Esophagus muscularis mucosa (tissue), 4 donors: ENCODE data around the gene MRC1. TPM values are rescaled to one million over a fixed set of nuclear protein-coding genes. Genes with fewer than 3 reads are reported as not detected.
A peak's percentile ranks its signal among the peaks of the same experiment; 100 is the strongest.

Source experiments
- DNase-seq: peaks from one replicate; pipeline ENCODE4 v3.0.0-alpha.2; 2017; ENCODE audit errors: extremely low spot score
- H3K27ac ChIP-seq, 4 donors: fragments of 200-600 bp; sonication (generic); replicated peaks in 1 of 4; 1 replicate in 3 of 4; 2 replicates in 1 of 4; pipeline ENCODE4 v1.5.1; 2016 to 2019; ENCODE audit warnings: mild to moderate bottlenecking in 1 of 4
- H3K27me3 ChIP-seq, 4 donors: fragments of 200-600 bp; sonication (generic); one replicate each; pipeline versions ENCODE4 v1.5.1 to v1.6.0; 2016 to 2019
- H3K36me3 ChIP-seq, 4 donors: fragments of 200-600 bp; sonication (generic); one replicate each; pipeline ENCODE4 v1.5.1; 2016 to 2019
- H3K4me1 ChIP-seq, 4 donors: fragments of 200-600 bp; sonication (generic); one replicate each; pipeline ENCODE4 v1.5.1; 2016 to 2019
- H3K4me3 ChIP-seq, 4 donors: fragments of 200-600 bp; sonication (generic); 1 replicate in 2 of 4; 2 replicates in 2 of 4; pipeline ENCODE4 v1.5.1; 2016 to 2019; ENCODE audit warnings: mild to moderate bottlenecking in 4 of 4, moderate library complexity in 1 of 4
- H3K9me3 ChIP-seq, 4 donors: fragments of 200-600 bp; sonication (generic); 1 replicate in 3 of 4; 2 replicates in 1 of 4; pipeline ENCODE4 v1.5.1; 2016 to 2019
- CTCF ChIP-seq, 3 experiments: fragments of 200-600 bp in 2 of 3; fragments of 450-650 bp in 1 of 3; sonication (generic) in 2 of 3; IDR thresholded peaks; one replicate each; pipeline ENCODE4 v1.5.1; 2017 to 2019; ENCODE audit warnings: antibody characterized with exemption in 3 of 3, mild to moderate bottlenecking in 2 of 3, moderate library complexity in 1 of 3
- EP300 ChIP-seq: sonication (generic); formaldehyde crosslinking; IDR thresholded peaks from one replicate; pipeline ENCODE4 v1.6.1; 2017; ENCODE audit warnings: antibody characterized with exemption
- POLR2A ChIP-seq: fragments of 450-650 bp; IDR thresholded peaks from one replicate; pipeline ENCODE4 v1.6.1; 2017; ENCODE audit warnings: antibody characterized with exemption, moderate library complexity, mild to moderate bottlenecking, low read depth
- POLR2AphosphoS5 ChIP-seq, 2 donors: sonication (generic); formaldehyde crosslinking; IDR thresholded peaks; one replicate each; pipeline ENCODE4 v1.6.1; 2017; ENCODE audit warnings: antibody characterized with exemption in 2 of 2
- WGBS: methylation state at CpG from one replicate; pipeline ENCODE4 v1.1.5; 2018; 5-methylcytosine and 5-hydroxymethylcytosine counted together
- intact Hi-C: fragments of 100-400 bp; cut with DNase I; formaldehyde crosslinking; loops from one replicate; pipeline ENCODE4 v1.15.1; 2023
- total RNA-seq, 4 donors: library from RNA; depleted of rRNA; stranded (reverse); fragments of >200 nt; gene quantifications; one replicate each; pipeline versions ENCODE4 v1.1.0 to v1.2.1, GENCODE V29; 2016

The MRC1 gene
- total RNA-seq, result 10 to 100 TPM; 21.9 to 69.6 (median 39.7) TPM

GRCh38 chr10:17808971-17809841 is at the start of gene MRC1:
Gene MRC1 (plus strand): TSS chr10:17809348. CDS start chr10:17809466, 118 bp downstream.
- WGBS, result 71% methylated on average over 22 of the region's 23 CpGs
- intact Hi-C loops, result no loop called here
- DNase-seq, result no peak
- Histone ChIP-seq H3K4me3 (peak within 1 kb of the TSS; percentile 29 to 45 (median 33)), H3K27ac (peak within 1 kb of the TSS in 2 of 4 donors; percentile 20 to 23), H3K27me3 (no peaks in the 10 kb centered on the region), H3K4me1 (no peaks in the 10 kb centered on the region), H3K9me3 (peaks cover 0 to 4% (median 2%) of the 10 kb centered on the region in 4 donors), H3K36me3 (no peaks in the 10 kb centered on the region)
- TF ChIP-seq POLR2A, result no peak
- TF ChIP-seq EP300, result no peak
- TF ChIP-seq CTCF (IDR thresholded peaks at IDR 0.05), result no peak
- TF ChIP-seq POLR2AphosphoS5 (IDR thresholded peaks at IDR 0.05), result peak in 1 of 2 donors; percentile 39

- TF ChIP-seq POLR2A (no peak), POLR2AphosphoS5 (IDR thresholded peaks at IDR 0.05) (no peak), CTCF (IDR thresholded peaks at IDR 0.05) (no peak), EP300 (no peak)
- no peaks in the 10 kb centered on the region for H3K9me3 ChIP-seq
- intact Hi-C loops, result no loop called here
- no peak overlapping the region for H3K27ac ChIP-seq
- H3K4me3 ChIP-seq, result no peak overlapping the region
- WGBS, result 66% methylated on average over 4 of the region's 4 CpGs
- no peaks in the 10 kb centered on the region for H3K36me3 ChIP-seq
- no peaks in the 10 kb centered on the region for H3K4me1 ChIP-seq
- H3K27me3 ChIP-seq, result no peaks in the 10 kb centered on the region
- no peak for DNase-seq
Measured at GRCh38 chr10:17764142-17764541, 45.0 kb upstream of the MRC1 start.

GRCh38 chr10:17765602-17766001 is 43.5 kb upstream of the MRC1 start:
- Histone ChIP-seq H3K27ac (no peak overlapping the region), H3K4me1 (no peaks in the 10 kb centered on the region), H3K9me3 (no peaks in the 10 kb centered on the region), H3K36me3 (no peaks in the 10 kb centered on the region), H3K4me3 (no peak overlapping the region), H3K27me3 (no peaks in the 10 kb centered on the region)
- no peak for TF ChIP-seq POLR2AphosphoS5 (IDR thresholded peaks at IDR 0.05)
- no peak for TF ChIP-seq POLR2A
- TF ChIP-seq CTCF (IDR thresholded peaks at IDR 0.05), result no peak
- TF ChIP-seq EP300, result no peak
- intact Hi-C loops, result no loop called here
- no peak for DNase-seq
- WGBS, result 70% methylated on average over 3 of the region's 3 CpGs

GRCh38 chr10:17766731-17767130 is 42.4 kb upstream of the MRC1 start:
- intact Hi-C loops, result no loop called here
- Histone ChIP-seq H3K27me3 (no peaks in the 10 kb centered on the region), H3K27ac (no peak overlapping the region), H3K4me1 (no peaks in the 10 kb centered on the region), H3K9me3 (no peaks in the 10 kb centered on the region), H3K36me3 (no peaks in the 10 kb centered on the region), H3K4me3 (no peak overlapping the region)
- 42% methylated on average over 1 of the region's 1 CpG for WGBS
- DNase-seq, result no peak
- TF ChIP-seq POLR2AphosphoS5 (IDR thresholded peaks at IDR 0.05), result no peak
- no peak for TF ChIP-seq POLR2A
- no peak for TF ChIP-seq EP300
- TF ChIP-seq CTCF (IDR thresholded peaks at IDR 0.05), result no peak
